ENCODE results near the gene LGALS4. TPM values are rescaled to one million over a fixed set of nuclear protein-coding genes. Genes with fewer than 3 reads are reported as not detected.
"Not testable (repeated sequence)": the region's sequence is repeated elsewhere in the genome, so short reads cannot be mapped to it uniquely, and the experiment has no call there.

LGALS4 gene
- total RNA-seq, 3 donors from 2014 or later, result 0.80 to 16.4 (median 0.88) TPM

DNA sequence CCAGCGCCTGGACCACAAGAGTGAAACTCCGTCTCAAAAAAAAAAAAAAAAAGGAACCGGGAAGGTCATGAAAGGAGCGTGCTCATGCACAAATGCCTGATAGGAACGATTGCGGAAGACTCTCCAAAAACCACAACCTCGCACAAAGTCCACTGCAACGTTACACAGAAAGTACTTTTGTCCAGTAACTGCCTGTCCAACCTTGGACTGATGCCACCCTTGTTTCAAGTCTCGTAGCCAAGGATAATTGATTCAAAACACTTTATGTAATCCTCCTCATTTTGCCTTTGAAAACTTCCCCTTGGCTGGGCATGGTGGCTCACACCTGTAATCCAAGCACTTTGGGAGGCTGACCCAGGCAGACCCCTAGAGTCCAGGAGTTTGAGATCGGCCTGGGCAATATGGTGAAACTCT is 53.1 kb downstream of the LGALS4 start:
- TF ChIP-seq, protein P1, sequence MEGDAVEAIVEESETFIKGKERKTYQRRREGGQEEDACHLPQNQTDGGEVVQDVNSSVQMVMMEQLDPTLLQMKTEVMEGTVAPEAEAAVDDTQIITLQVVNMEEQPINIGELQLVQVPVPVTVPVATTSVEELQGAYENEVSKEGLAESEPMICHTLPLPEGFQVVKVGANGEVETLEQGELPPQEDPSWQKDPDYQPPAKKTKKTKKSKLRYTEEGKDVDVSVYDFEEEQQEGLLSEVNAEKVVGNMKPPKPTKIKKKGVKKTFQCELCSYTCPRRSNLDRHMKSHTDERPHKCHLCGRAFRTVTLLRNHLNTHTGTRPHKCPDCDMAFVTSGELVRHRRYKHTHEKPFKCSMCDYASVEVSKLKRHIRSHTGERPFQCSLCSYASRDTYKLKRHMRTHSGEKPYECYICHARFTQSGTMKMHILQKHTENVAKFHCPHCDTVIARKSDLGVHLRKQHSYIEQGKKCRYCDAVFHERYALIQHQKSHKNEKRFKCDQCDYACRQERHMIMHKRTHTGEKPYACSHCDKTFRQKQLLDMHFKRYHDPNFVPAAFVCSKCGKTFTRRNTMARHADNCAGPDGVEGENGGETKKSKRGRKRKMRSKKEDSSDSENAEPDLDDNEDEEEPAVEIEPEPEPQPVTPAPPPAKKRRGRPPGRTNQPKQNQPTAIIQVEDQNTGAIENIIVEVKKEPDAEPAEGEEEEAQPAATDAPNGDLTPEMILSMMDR (IDR thresholded peaks at IDR 0.05), result no peak
- no peak for TF ChIP-seq POLR2A (IDR thresholded peaks at IDR 0.05)
- TF ChIP-seq POLR2AphosphoS5 (IDR thresholded peaks at IDR 0.05), result no peak
- intact Hi-C loops (cut with DNase I; ENCODE audit: low total_unique reads), result no loop called here
- H3K27ac ChIP-seq, result no peak overlapping the region
- no peaks in the 10 kb centered on the region for H3K4me1 ChIP-seq
- H3K27me3 ChIP-seq, result no peaks in the 10 kb centered on the region
- peak in 1 of 2 donors; percentile 39 for DNase-seq (ENCODE audit: low spot score in 2 of 2)
- H3K9me3 ChIP-seq, result no peaks in the 10 kb centered on the region
- no peak overlapping the region for H3K4me3 ChIP-seq
- H3K36me3 ChIP-seq, result no peaks in the 10 kb centered on the region

DNA sequence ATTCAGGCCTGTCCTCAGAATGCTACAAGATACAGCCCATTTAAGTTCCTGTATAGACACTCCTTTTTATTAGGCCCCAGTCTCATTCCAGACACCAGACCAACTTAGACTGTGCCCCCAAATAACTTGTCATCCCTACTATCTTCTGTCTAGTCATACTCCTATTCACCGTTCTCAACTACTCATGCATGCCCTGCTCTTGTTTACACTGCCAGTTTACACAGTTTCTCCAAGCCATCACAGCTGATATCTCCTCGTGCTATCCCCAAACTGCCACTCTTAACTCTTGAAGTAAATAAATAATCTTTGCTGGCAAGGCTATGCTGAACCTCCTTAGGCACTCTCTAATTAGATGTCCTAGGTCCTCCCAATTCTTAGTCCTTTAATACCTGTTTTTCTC is 58.5 kb downstream of the LGALS4 start:
- DNase-seq (ENCODE audit: low spot score in 2 of 2); H3K4me3 ChIP-seq; H3K36me3 ChIP-seq; H3K9me3 ChIP-seq; H3K4me1 ChIP-seq; intact Hi-C loops (cut with DNase I; ENCODE audit: low total_unique reads); H3K27me3 ChIP-seq: not testable (repeated sequence)
- H3K27ac ChIP-seq, result peak overlapping the region in 1 of 2 donors; percentile 7

DNA sequence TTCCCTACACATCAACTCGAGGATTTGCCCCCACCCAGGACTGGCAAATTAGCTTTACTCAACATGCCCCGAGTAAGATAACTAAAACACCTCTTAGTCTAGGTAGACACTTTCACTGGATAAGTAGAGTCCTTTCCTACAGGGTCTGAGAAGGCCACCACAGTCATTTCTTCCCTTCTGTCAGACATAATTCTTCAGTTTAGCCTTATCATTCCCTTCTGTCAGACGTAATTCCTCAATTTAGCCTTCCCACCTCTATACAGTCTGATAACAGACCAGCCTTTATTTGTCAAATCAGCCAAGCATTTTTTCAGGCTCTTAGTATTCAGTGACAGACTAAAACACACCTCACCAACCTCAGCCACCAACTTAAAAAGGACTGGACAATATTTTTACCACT is 59.0 kb downstream of the LGALS4 start:
- H3K4me3 ChIP-seq; H3K4me1 ChIP-seq; H3K9me3 ChIP-seq; intact Hi-C loops (cut with DNase I; ENCODE audit: low total_unique reads); DNase-seq (ENCODE audit: low spot score in 2 of 2); H3K27me3 ChIP-seq; H3K36me3 ChIP-seq: not testable (repeated sequence)
- H3K27ac ChIP-seq, result peak overlapping the region in 1 of 2 donors; percentile 7

Other genes starting within 250 kb of the LGALS4 start
- gene MAP4K1, start 195.0 kb downstream of the LGALS4 start, total RNA-seq, result 1 to 10 TPM; 2.5 to 9.3 (median 3.6) TPM
- gene EIF3K, start 193.8 kb downstream of the LGALS4 start, total RNA-seq, result 100 to 1,000 TPM; 401 to 562 (median 420) TPM
- gene ACTN4, start 165.3 kb downstream of the LGALS4 start, total RNA-seq, result 100 to 1,000 TPM; 182 to 296 (median 269) TPM
- gene CAPN12, start 68.5 kb downstream of the LGALS4 start, total RNA-seq, result 1 to 10 TPM in 2 of 3 donors, under 1 TPM in 1; 0.16 to 9.2 (median 4.1) TPM
- gene LGALS7, start 39.4 kb downstream of the LGALS4 start, total RNA-seq, result 1 to 10 TPM in 1 of 3 donors, not detected in 2; 1.5 TPM
- 10 to 100 TPM in 1 of 3 donors, 1 to 10 TPM in 1, not detected in 1; 5.9 to 23.6 TPM for gene LGALS7B, start 23.7 kb downstream of the LGALS4 start, total RNA-seq
- gene ECH1, start 18.8 kb upstream of the LGALS4 start, total RNA-seq, result 100 to 1,000 TPM in 1 of 3 donors, 10 to 100 TPM in 2; 85.8 to 113 (median 93.8) TPM
- 100 to 1,000 TPM; 164 to 193 (median 168) TPM for gene HNRNPL, start 37.0 kb upstream of the LGALS4 start, total RNA-seq
- gene RINL, start 65.3 kb upstream of the LGALS4 start, total RNA-seq, result 10 to 100 TPM in 2 of 3 donors, 1 to 10 TPM in 1; 4.5 to 13.0 (median 12.8) TPM
- gene SIRT2, start 86.7 kb upstream of the LGALS4 start, total RNA-seq, result 10 to 100 TPM; 61.8 to 92.3 (median 88.2) TPM
- gene NFKBIB, start 87.0 kb upstream of the LGALS4 start, total RNA-seq, result 10 to 100 TPM; 15.7 to 29.2 (median 19.6) TPM
- gene CCER2, start 99.2 kb upstream of the LGALS4 start, total RNA-seq, result under 1 TPM in 2 of 3 donors, not detected in 1; 0.64 to 0.88 TPM
- gene SARS2, start 117.8 kb upstream of the LGALS4 start, total RNA-seq, result 10 to 100 TPM; 10.9 to 22.6 (median 18.9) TPM
- 10 to 100 TPM; 27.5 to 41.0 (median 29.3) TPM for gene MRPS12, start 118.0 kb upstream of the LGALS4 start, total RNA-seq
- gene FBXO17, start 162.8 kb upstream of the LGALS4 start, total RNA-seq, result 10 to 100 TPM; 14.2 to 67.2 (median 28.5) TPM
- 1 to 10 TPM; 2.6 to 7.2 (median 5.1) TPM for gene FBXO27, start 219.6 kb upstream of the LGALS4 start, total RNA-seq